HCT116 (cell line): ENCODE results near the gene FARP1. TPM values are rescaled to one million over a fixed set of nuclear protein-coding genes. Genes with fewer than 3 reads are reported as not detected.

Experiments used
- ATAC-seq: fragments of 200-7000 bp; cut with Tn5 transposase; 2 replicates; pipeline ENCODE4 v1.9.1; 2020; ENCODE audit warnings: mild to moderate bottlenecking, moderate library complexity
- BruUV-seq: library from RNA; stranded (reverse); fragments of 400-500 nt; replicated peaks from 2 replicates; lab custom pipeline; 2021; lab: Mats Ljungman, UMichigan
- CTCF ChIA-PET: fragments of 300-600 bp; sonication (Branson Sonifier 250); formaldehyde crosslinking; loops from one replicate; lab custom pipeline; 2021; ENCODE audit warnings: antibody characterized with exemption; lab: Charles Lee
- POLR2A ChIA-PET: fragments of 300-600, 350-600 bp; sonication (Branson Sonifier 250); formaldehyde crosslinking; loops from one replicate; lab custom pipeline; 2021; ENCODE audit warnings: antibody characterized with exemption; lab: Charles Lee
- RAD21 ChIA-PET, 2 experiments: fragments of 300-600 bp; sonication (Branson Sonifier 250); formaldehyde crosslinking; loops; one replicate each; lab custom pipeline; 2023; ENCODE audit warnings: low total read pairs in 2 of 2; ENCODE audit not compliant: uncharacterized antibody in 2 of 2, unreplicated experiment in 2 of 2, low non-redundant PET in 1 of 2; lab: Charles Lee
- DNase-seq: peaks from one replicate; pipeline ENCODE4 v3.0.0-alpha.2; 2010; ENCODE audit warnings: low read depth, low spot score
- H2AFZ ChIP-seq: fragments of 200-600 bp; shearing (Covaris generic), sonication (generic); 2 replicates; pipeline ENCODE4 v1.6.1; 2017; ENCODE audit warnings: low read depth, mixed run types, mixed read lengths, antibody characterized with exemption, low read length; ENCODE audit not compliant: poor library complexity, severe bottlenecking
- H3K27ac ChIP-seq: 2 replicates; pipeline ENCODE4 v1.5.1; 2012; ENCODE audit warnings: low read depth, low read length
- H3K27me3 ChIP-seq: fragments of 200-600 bp; sonication (generic); 2 replicates; pipeline ENCODE4 v1.6.1; 2016; ENCODE audit warnings: mixed run types, low read length, mixed read lengths; ENCODE audit not compliant: insufficient read depth
- H3K36me3 ChIP-seq, 2 experiments: fragments of 200-500 bp in 1 of 2; fragments of 200-600 bp in 1 of 2; sonication (Bioruptor generic) in 1 of 2; sonication (generic) in 1 of 2; 2 replicates each; pipeline versions ENCODE4 v1.5.1 to v1.6.1; 2014 to 2016; ENCODE audit warnings: low read length in 2 of 2, inconsistent platforms in 1 of 2, mixed read lengths in 1 of 2, mixed run types in 1 of 2; ENCODE audit not compliant: insufficient read depth in 2 of 2, control insufficient read depth in 1 of 2
- H3K4me1 ChIP-seq, 2 experiments: fragments of 200-600 bp in 1 of 2; sonication (generic) in 1 of 2; 2 replicates each; pipeline versions ENCODE4 v1.5.1 to v1.6.1; 2012 to 2017; ENCODE audit warnings: low read length in 2 of 2, inconsistent platforms in 1 of 2, mild to moderate bottlenecking in 1 of 2, mixed read lengths in 1 of 2, mixed run types in 1 of 2, moderate library complexity in 1 of 2; ENCODE audit not compliant: insufficient read depth in 2 of 2, control insufficient read depth in 1 of 2
- H3K4me2 ChIP-seq: fragments of 200-600 bp; sonication (generic); 2 replicates; pipeline ENCODE4 v1.6.1; 2017; ENCODE audit warnings: mixed run types, low read length, mixed read lengths
- H3K4me3 ChIP-seq, 2 experiments: fragments of 200-600 bp in 1 of 2; sonication (generic) in 1 of 2; replicated peaks in 1 of 2; 2 replicates each; pipeline ENCODE4 v1.5.1; 2011 to 2016; ENCODE audit warnings: low read length in 2 of 2, control low read depth in 1 of 2, low read depth in 1 of 2, mild to moderate bottlenecking in 1 of 2, mixed read lengths in 1 of 2, mixed run types in 1 of 2
- H3K79me2 ChIP-seq: fragments of 200-600 bp; sonication (generic); 2 replicates; pipeline ENCODE4 v1.6.1; 2017; ENCODE audit warnings: mild to moderate bottlenecking, mixed run types, low read length, moderate library complexity, mixed read lengths; ENCODE audit not compliant: insufficient read depth
- H3K9ac ChIP-seq: fragments of 200-600 bp; sonication (generic); 2 replicates; pipeline ENCODE4 v1.6.1; 2016; ENCODE audit warnings: low read length, mixed read lengths
- H3K9me2 ChIP-seq: fragments of 200-600 bp; sonication (generic), shearing (Covaris generic); 2 replicates; pipeline ENCODE4 v1.6.1; 2017; ENCODE audit warnings: mixed run types, mild to moderate bottlenecking, moderate library complexity; ENCODE audit not compliant: insufficient read depth
- H3K9me3 ChIP-seq, 2 experiments: fragments of 200-500 bp in 1 of 2; fragments of 200-600 bp in 1 of 2; sonication (Bioruptor generic) in 1 of 2; sonication (generic) in 1 of 2; 2 replicates each; pipeline ENCODE4 v1.6.1; 2014 to 2017; ENCODE audit warnings: low read length in 2 of 2, mixed read lengths in 2 of 2, inconsistent platforms in 1 of 2, low read depth in 1 of 2, mild to moderate bottlenecking in 1 of 2, mixed run types in 1 of 2, moderate library complexity in 1 of 2; ENCODE audit not compliant: control insufficient read depth in 1 of 2, insufficient read depth in 1 of 2
- H4K20me1 ChIP-seq: fragments of 200-600 bp; sonication (generic), shearing (Covaris generic); 2 replicates; pipeline ENCODE4 v1.6.1; 2017; ENCODE audit warnings: mixed run types, mild to moderate bottlenecking, moderate library complexity; ENCODE audit not compliant: insufficient read depth
- CBX3 ChIP-seq: IDR thresholded peaks from 2 replicates; pipeline ENCODE4 v1.6.1; 2012; ENCODE audit warnings: low read depth
- ELF1 ChIP-seq: IDR thresholded peaks from 2 replicates; pipeline ENCODE4 v1.6.1; 2012; ENCODE audit warnings: low read depth, borderline replicate concordance
- POLR2A ChIP-seq: IDR thresholded peaks from 2 replicates; pipeline ENCODE4 v1.7.0; 2011; ENCODE audit warnings: borderline replicate concordance; ENCODE audit not compliant: insufficient read depth, insufficient read length; ENCODE audit errors: extremely low read depth
- POLR2AphosphoS5 ChIP-seq: IDR thresholded peaks from 2 replicates; pipeline ENCODE4 v1.6.1; 2011; ENCODE audit warnings: mild to moderate bottlenecking, low read depth, low read length, moderate library complexity
- ZNF274 ChIP-seq: fragments of 200-500 bp; sonication (Bioruptor generic); IDR thresholded peaks from 2 replicates; pipeline ENCODE4 v1.6.1; 2014; ENCODE audit warnings: mild to moderate bottlenecking, low read depth, low read length, inconsistent platforms
- intact Hi-C: fragments of 100-400 bp; cut with micrococcal nuclease; formaldehyde crosslinking; loops from 2 replicates; pipeline ENCODE4 v1.10.0; 2022
- total RNA-seq: library from RNA; stranded (reverse); gene quantifications from one replicate; pipeline ENCODE4 v1.2.1, GENCODE V29; 2021; ENCODE audit not compliant: unreplicated experiment
- TF ChIP-seq, protein P1 (sequence below): IDR thresholded peaks from 2 replicates; pipeline ENCODE4 v1.6.1; 2011; ENCODE audit warnings: mild to moderate bottlenecking, low read length, moderate library complexity; ENCODE audit not compliant: insufficient replicate concordance; ENCODE audit errors: extremely low read depth
- TF ChIP-seq, protein P2 (sequence below), 3 experiments: fragments of 200-600 bp in 1 of 3; sonication (generic) in 1 of 3; IDR thresholded peaks in 2 of 3; conservative IDR thresholded peaks in 1 of 3; 2 replicates each; pipeline ENCODE4 v1.5.1; 2012 to 2017; ENCODE audit warnings: low read depth in 2 of 3, low read length in 2 of 3, antibody characterized with exemption in 1 of 3, borderline replicate concordance in 1 of 3, control low read depth in 1 of 3, mild to moderate bottlenecking in 1 of 3, mixed read lengths in 1 of 3, mixed run types in 1 of 3, moderate library complexity in 1 of 3; ENCODE audit not compliant: insufficient read depth in 1 of 3

The FARP1 gene
- total RNA-seq, 1 experiment from 2014 or later, result 30.5 TPM

DNA sequence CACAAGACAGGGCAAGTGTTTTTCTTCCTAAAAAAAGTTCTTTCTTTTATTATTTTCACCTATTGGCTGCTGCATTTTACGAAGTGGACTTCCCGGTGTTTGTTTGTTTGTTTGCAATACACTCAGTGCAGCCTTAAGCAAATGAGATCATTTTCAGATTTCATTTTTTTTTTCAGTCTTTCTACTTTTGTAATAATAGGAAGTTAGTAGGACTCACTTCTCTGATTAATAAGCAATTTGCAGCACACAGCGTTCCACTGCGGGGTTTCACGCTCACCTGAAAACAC lies 305.7 kb downstream of the FARP1 start:
- H3K4me1 ChIP-seq, result peaks cover 0 to 21% of the 10 kb centered on the region in 2 experiments; a peak in 2 of 4 replicates
- BruUV-seq, result no TSS peak
- no peaks in the 10 kb centered on the region for H3K27me3 ChIP-seq
- POLR2A ChIA-PET, result interaction anchor here (0.9 to 1.1 kb wide), 2 partner anchors 13 to 205 kb away, joined by 3 read pairs; no protein-coding TSS in a partner anchor
- H4K20me1 ChIP-seq, result 0 out of 2 replicates have a peak, but pooled peaks cover 6% of the 10 kb centered on the region
- DNase-seq, result no peak
- no peaks in the 10 kb centered on the region for H3K9me3 ChIP-seq
- CTCF ChIA-PET, result interaction anchor here (0.7 to 4.9 kb wide), 13 partner anchors 15 to 600 kb away, joined by 3 to 41 read pairs (median 3); no protein-coding TSS in a partner anchor
- ATAC-seq, result no peak
- intact Hi-C loops, result loop anchor here (5.0 kb wide), 1 partner anchor 394 kb away; no protein-coding TSS in a partner anchor
- RAD21 ChIA-PET, result no interaction called here
- no peak overlapping the region for H3K4me3 ChIP-seq
- no peak overlapping the region for H3K4me2 ChIP-seq
- no peak overlapping the region for H3K27ac ChIP-seq
- no peak overlapping the region for H3K9ac ChIP-seq
- no peak; the same call in 1 of the 2 replicates for TF ChIP-seq POLR2AphosphoS5
- peaks cover 12% of the 10 kb centered on the region; the same call in 1 of the 2 replicates for H3K79me2 ChIP-seq
- peaks cover 11 to 16% of the 10 kb centered on the region in 2 experiments; a peak in 2 of 4 replicates for H3K36me3 ChIP-seq
- no peak overlapping the region for H2AFZ ChIP-seq
- no peaks in the 10 kb centered on the region for H3K9me2 ChIP-seq

DNA sequence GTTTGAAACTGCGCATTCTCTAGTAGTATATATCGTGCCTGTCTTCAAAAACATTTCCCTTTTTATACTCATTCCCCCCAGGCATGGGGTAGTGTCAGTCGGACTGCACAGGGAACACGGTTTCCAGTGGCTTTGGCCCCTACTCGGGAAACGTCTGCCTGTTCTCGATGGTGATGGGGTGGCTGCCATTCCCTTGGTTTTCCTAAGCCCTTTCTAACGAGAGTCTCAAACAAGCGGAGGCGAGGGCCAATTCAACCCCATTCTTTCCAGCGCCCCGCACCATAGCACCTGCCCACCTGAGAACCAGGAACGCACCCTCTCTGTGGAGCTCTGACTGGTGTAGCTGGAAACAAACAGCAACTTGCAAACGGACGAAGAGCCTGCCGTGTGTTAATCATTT lies 306.4 kb downstream of the FARP1 start:
- POLR2A ChIA-PET, result no interaction called here
- no TSS peak for BruUV-seq

More for the DNA sequence above, 306.4 kb downstream of the FARP1 start:
- DNase-seq, result no peak
- ATAC-seq, result no peak
- H3K9ac ChIP-seq, result no peak overlapping the region
- CTCF ChIA-PET, result interaction anchor here (1.9 kb wide), 1 partner anchor 224 kb away, joined by 6 read pairs; no protein-coding TSS in a partner anchor
- H2AFZ ChIP-seq, result no peak overlapping the region
- H3K27ac ChIP-seq, result no peak overlapping the region
- TF ChIP-seq, protein P1, sequence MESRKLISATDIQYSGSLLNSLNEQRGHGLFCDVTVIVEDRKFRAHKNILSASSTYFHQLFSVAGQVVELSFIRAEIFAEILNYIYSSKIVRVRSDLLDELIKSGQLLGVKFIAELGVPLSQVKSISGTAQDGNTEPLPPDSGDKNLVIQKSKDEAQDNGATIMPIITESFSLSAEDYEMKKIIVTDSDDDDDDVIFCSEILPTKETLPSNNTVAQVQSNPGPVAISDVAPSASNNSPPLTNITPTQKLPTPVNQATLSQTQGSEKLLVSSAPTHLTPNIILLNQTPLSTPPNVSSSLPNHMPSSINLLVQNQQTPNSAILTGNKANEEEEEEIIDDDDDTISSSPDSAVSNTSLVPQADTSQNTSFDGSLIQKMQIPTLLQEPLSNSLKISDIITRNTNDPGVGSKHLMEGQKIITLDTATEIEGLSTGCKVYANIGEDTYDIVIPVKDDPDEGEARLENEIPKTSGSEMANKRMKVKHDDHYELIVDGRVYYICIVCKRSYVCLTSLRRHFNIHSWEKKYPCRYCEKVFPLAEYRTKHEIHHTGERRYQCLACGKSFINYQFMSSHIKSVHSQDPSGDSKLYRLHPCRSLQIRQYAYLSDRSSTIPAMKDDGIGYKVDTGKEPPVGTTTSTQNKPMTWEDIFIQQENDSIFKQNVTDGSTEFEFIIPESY, result no peak
- no peak for TF ChIP-seq POLR2A
- no peak for TF ChIP-seq ELF1
- TF ChIP-seq CBX3, result no peak
- TF ChIP-seq, protein P2, sequence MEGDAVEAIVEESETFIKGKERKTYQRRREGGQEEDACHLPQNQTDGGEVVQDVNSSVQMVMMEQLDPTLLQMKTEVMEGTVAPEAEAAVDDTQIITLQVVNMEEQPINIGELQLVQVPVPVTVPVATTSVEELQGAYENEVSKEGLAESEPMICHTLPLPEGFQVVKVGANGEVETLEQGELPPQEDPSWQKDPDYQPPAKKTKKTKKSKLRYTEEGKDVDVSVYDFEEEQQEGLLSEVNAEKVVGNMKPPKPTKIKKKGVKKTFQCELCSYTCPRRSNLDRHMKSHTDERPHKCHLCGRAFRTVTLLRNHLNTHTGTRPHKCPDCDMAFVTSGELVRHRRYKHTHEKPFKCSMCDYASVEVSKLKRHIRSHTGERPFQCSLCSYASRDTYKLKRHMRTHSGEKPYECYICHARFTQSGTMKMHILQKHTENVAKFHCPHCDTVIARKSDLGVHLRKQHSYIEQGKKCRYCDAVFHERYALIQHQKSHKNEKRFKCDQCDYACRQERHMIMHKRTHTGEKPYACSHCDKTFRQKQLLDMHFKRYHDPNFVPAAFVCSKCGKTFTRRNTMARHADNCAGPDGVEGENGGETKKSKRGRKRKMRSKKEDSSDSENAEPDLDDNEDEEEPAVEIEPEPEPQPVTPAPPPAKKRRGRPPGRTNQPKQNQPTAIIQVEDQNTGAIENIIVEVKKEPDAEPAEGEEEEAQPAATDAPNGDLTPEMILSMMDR (IDR thresholded peaks at IDR 0.05 in 2 of 3, conservative IDR thresholded peaks at IDR 0.05 in 1 of 3; ENCODE audit: borderline replicate concordance in 1 of 3, insufficient read depth in 1 of 3, low read depth in 2 of 3, low read length in 2 of 3), result no peak
- TF ChIP-seq ZNF274, result no peak
- TF ChIP-seq POLR2AphosphoS5, result no peak
- H3K4me3 ChIP-seq, result no peak overlapping the region
- H3K9me2 ChIP-seq, result no peaks in the 10 kb centered on the region
- peaks cover 0 to 14% of the 10 kb centered on the region in 2 experiments; a peak in 2 of 4 replicates for H3K4me1 ChIP-seq
- peaks cover 15% of the 10 kb centered on the region; the same call in 1 of the 2 replicates for H3K79me2 ChIP-seq
- intact Hi-C loops, result loop anchor here (5.0 kb wide), 1 partner anchor 393 kb away; no protein-coding TSS in a partner anchor
- RAD21 ChIA-PET, result no interaction called here
- H3K36me3 ChIP-seq, result peaks cover 11 to 20% of the 10 kb centered on the region in 2 experiments; a peak in 2 of 4 replicates
- H4K20me1 ChIP-seq, result 0 out of 2 replicates have a peak, but pooled peaks cover 6% of the 10 kb centered on the region
- H3K27me3 ChIP-seq, result no peaks in the 10 kb centered on the region
- H3K9me3 ChIP-seq, result no peaks in the 10 kb centered on the region
- H3K4me2 ChIP-seq, result no peak overlapping the region
